ENCODE results near the gene MAGEB2. TPM values are rescaled to one million over a fixed set of nuclear protein-coding genes. Genes with fewer than 3 reads are reported as not detected.
A peak's percentile ranks its signal among the peaks of the same experiment; 100 is the strongest.

MAGEB2 gene
- total RNA-seq, 1 experiment from 2014 or later, result 0.13 TPM

DNA sequence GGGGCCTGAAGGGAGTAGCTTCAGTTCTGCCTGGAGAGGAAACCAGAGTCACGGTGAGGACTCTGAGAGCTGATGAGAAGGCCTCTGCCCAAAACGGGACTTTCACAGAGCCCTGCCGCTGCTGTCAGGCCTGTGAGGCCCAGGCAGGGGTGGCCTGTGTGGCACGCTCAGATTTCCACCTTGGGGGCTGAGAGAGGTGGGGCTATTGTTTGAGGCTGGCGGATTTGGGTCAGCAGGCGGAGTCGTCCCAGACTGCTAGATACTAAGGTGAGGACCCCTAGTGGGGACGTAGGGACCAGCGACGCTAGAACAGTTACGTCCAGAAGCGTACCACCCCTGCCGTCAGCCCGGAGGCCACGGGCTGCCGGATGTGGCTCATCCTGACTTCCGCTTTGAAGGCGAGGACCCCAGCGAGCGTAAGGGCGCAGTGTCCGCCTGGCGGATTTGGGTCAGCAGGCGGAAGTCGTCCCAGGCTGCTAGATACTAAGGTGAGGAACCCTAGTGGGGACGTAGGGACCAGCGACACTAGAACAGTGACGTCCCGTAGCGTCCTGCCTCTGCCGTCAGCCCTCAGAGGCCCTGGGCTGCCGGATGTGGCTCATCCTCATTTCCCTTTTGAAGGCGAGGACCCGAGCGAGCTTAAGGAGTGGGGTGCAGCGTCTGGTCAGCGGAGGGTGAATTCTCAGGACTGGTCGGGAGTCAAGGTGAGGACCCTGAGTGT lies 31.6 kb downstream of the MAGEB2 start, which contains the start of gene MAGEB1:
Gene MAGEB1, plus strand, starts transcription at position 378 of the 721 bp plus-strand sequence. CDS start 3,348 bp downstream, outside the sequence.
- no peak within 1 kb of the TSS for H2BK20ac ChIP-seq (ENCODE audit: low read depth, low read length, poor library complexity, severe bottlenecking)
- DNase-seq, result peak; percentile 78
- H3K27me3 Mint-ChIP-seq (ENCODE audit: low read depth), result peaks cover 3% of the 10 kb centered on the region
- no peak within 1 kb of the TSS for H4K5ac ChIP-seq (ENCODE audit: insufficient read length, low read depth, low read length)
- H3K27ac Mint-ChIP-seq, result no peak within 1 kb of the TSS
- H2BK120ac ChIP-seq (ENCODE audit: low read depth, low read length, poor library complexity, severe bottlenecking), result no peak within 1 kb of the TSS
- H3K23ac ChIP-seq (ENCODE audit: insufficient read length, low read depth, low read length), result no peak within 1 kb of the TSS
- no peaks in the 10 kb centered on the region for H3K79me2 ChIP-seq (ENCODE audit: insufficient read depth, low read length)
- no peak within 1 kb of the TSS for H3K18ac ChIP-seq (ENCODE audit: insufficient read length, low read depth, low read length)
- peaks cover 12 to 23% of the 10 kb centered on the region in 2 experiments for H3K4me1 Mint-ChIP-seq
- H3K9me3 ChIP-seq (ENCODE audit: control insufficient read depth, low read depth, low read length), result no peaks in the 10 kb centered on the region
- no peak within 1 kb of the TSS for H3K14ac ChIP-seq (ENCODE audit: insufficient read depth, low read length)
- no peak within 1 kb of the TSS for H2BK12ac ChIP-seq (ENCODE audit: insufficient read length, low read depth, low read length)
- no peak within 1 kb of the TSS for H3K4me2 ChIP-seq (ENCODE audit: insufficient read depth, insufficient read length, low read length)
- H3K27me3 ChIP-seq (ENCODE audit: insufficient read depth, low read length), result no peaks in the 10 kb centered on the region
- no peak within 1 kb of the TSS for H4K8ac ChIP-seq (replicated peaks; ENCODE audit: insufficient read length, low read depth, low read length)
- no peak within 1 kb of the TSS for H4K91ac ChIP-seq (ENCODE audit: insufficient read length, low read depth, low read length)
- no peaks in the 10 kb centered on the region for H4K20me1 ChIP-seq (ENCODE audit: control insufficient read depth, insufficient read depth, insufficient read length)
- WGBS (ENCODE audit: extremely low coverage, insufficient read length, low lambda C conversion rate), result no CpG with 5 or more reads among the region's 38 CpGs
- no peak within 1 kb of the TSS for H3T11ph ChIP-seq (ENCODE audit: low read length)
- H3K23me2 ChIP-seq (ENCODE audit: insufficient read length, low read depth, low read length, poor library complexity, severe bottlenecking), result no peaks in the 10 kb centered on the region
- no peak within 1 kb of the TSS for H2AK5ac ChIP-seq (ENCODE audit: insufficient read length, low read length)
- no peak within 1 kb of the TSS for H2BK15ac ChIP-seq (ENCODE audit: low read depth, low read length)
- TF ChIP-seq, protein P1, sequence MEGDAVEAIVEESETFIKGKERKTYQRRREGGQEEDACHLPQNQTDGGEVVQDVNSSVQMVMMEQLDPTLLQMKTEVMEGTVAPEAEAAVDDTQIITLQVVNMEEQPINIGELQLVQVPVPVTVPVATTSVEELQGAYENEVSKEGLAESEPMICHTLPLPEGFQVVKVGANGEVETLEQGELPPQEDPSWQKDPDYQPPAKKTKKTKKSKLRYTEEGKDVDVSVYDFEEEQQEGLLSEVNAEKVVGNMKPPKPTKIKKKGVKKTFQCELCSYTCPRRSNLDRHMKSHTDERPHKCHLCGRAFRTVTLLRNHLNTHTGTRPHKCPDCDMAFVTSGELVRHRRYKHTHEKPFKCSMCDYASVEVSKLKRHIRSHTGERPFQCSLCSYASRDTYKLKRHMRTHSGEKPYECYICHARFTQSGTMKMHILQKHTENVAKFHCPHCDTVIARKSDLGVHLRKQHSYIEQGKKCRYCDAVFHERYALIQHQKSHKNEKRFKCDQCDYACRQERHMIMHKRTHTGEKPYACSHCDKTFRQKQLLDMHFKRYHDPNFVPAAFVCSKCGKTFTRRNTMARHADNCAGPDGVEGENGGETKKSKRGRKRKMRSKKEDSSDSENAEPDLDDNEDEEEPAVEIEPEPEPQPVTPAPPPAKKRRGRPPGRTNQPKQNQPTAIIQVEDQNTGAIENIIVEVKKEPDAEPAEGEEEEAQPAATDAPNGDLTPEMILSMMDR (conservative IDR thresholded peaks at IDR 0.05), result peak; percentile 72
- H3K79me1 ChIP-seq (ENCODE audit: insufficient read depth, low read depth, low read length, poor library complexity, severe bottlenecking), result no peaks in the 10 kb centered on the region
- H3K4me3 Mint-ChIP-seq, result no peak within 1 kb of the TSS; a peak in 1 of 5 replicates
- peaks cover 0 to 17% (median 4%) of the 10 kb centered on the region in 3 experiments; a peak in 4 of 7 replicates for H3K36me3 Mint-ChIP-seq (ENCODE audit: insufficient read depth in 1 of 3, low read depth in 3 of 3)
- no peaks in the 10 kb centered on the region for H3K4me1 ChIP-seq (ENCODE audit: insufficient read depth, low read length)
- no peak within 1 kb of the TSS for H2AFZ ChIP-seq (ENCODE audit: low read length)
- H3K4ac ChIP-seq (ENCODE audit: low read depth, low read length), result no peak within 1 kb of the TSS
- H3K27ac ChIP-seq (ENCODE audit: insufficient read length, low read depth, low read length), result no peak within 1 kb of the TSS
- H3K9me3 Mint-ChIP-seq, result peaks cover 13 to 83% of the 10 kb centered on the region in 2 experiments; a peak in 4 of 5 replicates
- H3K9ac ChIP-seq (ENCODE audit: extremely low read depth, insufficient read length, low read length), result no peak within 1 kb of the TSS
- H3K56ac ChIP-seq (ENCODE audit: insufficient read length, low read depth, low read length), result no peak within 1 kb of the TSS
- H2BK5ac ChIP-seq (ENCODE audit: insufficient read length, low read length), result no peak within 1 kb of the TSS

All from H9 (cell line).